ENCODE results near the gene ATG101. TPM values are rescaled to one million over a fixed set of nuclear protein-coding genes. Genes with fewer than 3 reads are reported as not detected.
A peak's percentile ranks its signal among the peaks of the same experiment; 100 is the strongest.

ATG101 gene
- total and polyA plus RNA-seq, 9 of the 15 experiments (the other 6 are each of a cell fraction or from before 2014, with no cell fraction given), result 2.9 to 52.4 (median 29.7) TPM

- TF ChIP-seq ARID1B (IDR thresholded peaks at IDR 0.05) (no peak), RBFOX2 (IDR thresholded peaks at IDR 0.05; ENCODE audit: low read depth, low read length) (peak; percentile 71), ZFX (CRISPR knock-in tag; IDR thresholded peaks at IDR 0.05) (peak; percentile 93), MTA3 (IDR thresholded peaks at IDR 0.05; ENCODE audit: borderline replicate concordance) (no peak), HMBOX1 (IDR thresholded peaks at IDR 0.05) (no peak), NR3C1 (CRISPR knock-in tag; IDR thresholded peaks at IDR 0.05) (no peak), NFYB (IDR thresholded peaks at IDR 0.05; ENCODE audit: extremely low read depth, insufficient read length) (peak; percentile 84), NRF1 (conservative IDR thresholded peaks at IDR 0.05 in 1 of 2, IDR thresholded peaks at IDR 0.05 in 1 of 2) (peak; percentile 88 to 89), SFPQ (IDR thresholded peaks at IDR 0.05; ENCODE audit: low read depth, low read length) (no peak), CBX2 (IDR thresholded peaks at IDR 0.05; ENCODE audit: insufficient read depth, low read length, poor library complexity, severe bottlenecking) (no peak), VEZF1 (CRISPR knock-in tag; IDR thresholded peaks at IDR 0.05) (peak; percentile 87), CEBPZ (IDR thresholded peaks at IDR 0.05; ENCODE audit: borderline replicate concordance, low read depth, low read length) (no peak), ATF6 (CRISPR knock-in tag; IDR thresholded peaks at IDR 0.05) (no peak), MYC (IDR thresholded peaks at IDR 0.05; ENCODE audit: low read depth, low read length) (peak; percentile 19; the same call in 1 of the 2 replicates), MYC (CRISPR knock-in tag; IDR thresholded peaks at IDR 0.05; ENCODE audit: borderline replicate concordance, low read depth) (no peak), NEUROD1 (IDR thresholded peaks at IDR 0.05; ENCODE audit: borderline replicate concordance, low read depth, low read length, partially characterized antibody) (peak; percentile 19), SIN3B (IDR thresholded peaks at IDR 0.05; ENCODE audit: low read depth) (no peak; the same call in 1 of the 2 replicates)
Measured at GRCh38 chr12:52032804-52033445, 36.9 kb upstream of the ATG101 start (continued).

Measured in K562 (cell line).